Measurements from ENCODE around the gene CFAP251. TPM values are rescaled to one million over a fixed set of nuclear protein-coding genes. Genes with fewer than 3 reads are reported as not detected.

CFAP251 gene
- total and polyA plus RNA-seq, 2 of the 13 experiments (the other 11 are each of a cell fraction or from before 2014, with no cell fraction given): 0.30 to 0.42 TPM

GRCh38 chr12:121888478-121889273, 29.7 kb upstream of the CFAP251 start, which contains the start of gene PSMD9 (continued):
- TF ChIP-seq ZNF101 (CRISPR knock-in tag; IDR thresholded peaks at IDR 0.05; ENCODE audit: borderline replicate concordance, low read depth) (peak; percentile 95; the same call in 1 of the 2 replicates), ZNF615 (CRISPR knock-in tag; IDR thresholded peaks at IDR 0.05; ENCODE audit: borderline replicate concordance) (peak; percentile 42; the same call in 1 of the 2 replicates), GABPB1 (CRISPR knock-in tag; IDR thresholded peaks at IDR 0.05) (peak; percentile 99), ZNF18 (CRISPR knock-in tag; IDR thresholded peaks at IDR 0.05; ENCODE audit: insufficient replicate concordance) (peak; percentile 58), KLF11 (CRISPR knock-in tag; IDR thresholded peaks at IDR 0.05) (peak; percentile 80; the same call in 1 of the 2 replicates), ZNF333 (CRISPR knock-in tag; IDR thresholded peaks at IDR 0.05; ENCODE audit: borderline replicate concordance) (peak; percentile 91), MTA3 (CRISPR knock-in tag; IDR thresholded peaks at IDR 0.05) (no peak), ZBTB39 (CRISPR knock-in tag; IDR thresholded peaks at IDR 0.05) (peak; percentile 87; the same call in 1 of the 2 replicates), EEA1 (CRISPR knock-in tag; IDR thresholded peaks at IDR 0.05; ENCODE audit: borderline replicate concordance) (peak; percentile 82; the same call in 1 of the 2 replicates), ZNF607 (CRISPR knock-in tag; IDR thresholded peaks at IDR 0.05; ENCODE audit: borderline replicate concordance) (peak; percentile 98; the same call in 1 of the 2 replicates), MED13 (CRISPR knock-in tag; IDR thresholded peaks at IDR 0.05) (peak; percentile 59; the same call in 1 of the 2 replicates), NFIC (IDR thresholded peaks at IDR 0.05; ENCODE audit: low read length) (no peak), ZNF44 (CRISPR knock-in tag; IDR thresholded peaks at IDR 0.05) (peak; percentile 87; the same call in 1 of the 2 replicates), CHD4 (IDR thresholded peaks at IDR 0.05; ENCODE audit: borderline replicate concordance, low read length) (peak; percentile 16; the same call in 1 of the 2 replicates), FOSL2 (CRISPR knock-in tag; IDR thresholded peaks at IDR 0.05) (peak; percentile 95), ZSCAN9 (CRISPR knock-in tag; IDR thresholded peaks at IDR 0.05; ENCODE audit: borderline replicate concordance) (peak; percentile 72), ZNF331 (CRISPR knock-in tag; IDR thresholded peaks at IDR 0.05) (peak; percentile 82), ZNF232 (CRISPR knock-in tag; IDR thresholded peaks at IDR 0.05; ENCODE audit: borderline replicate concordance) (no peak; the same call in 1 of the 2 replicates), ZNF841 (CRISPR knock-in tag; IDR thresholded peaks at IDR 0.05; ENCODE audit: borderline replicate concordance) (0 out of 2 replicates have a peak, but pooled peaks have one; percentile 71), ZNF839 (CRISPR knock-in tag; IDR thresholded peaks at IDR 0.05; ENCODE audit: borderline replicate concordance) (0 out of 2 replicates have a peak, but pooled peaks have one; percentile 69), HMG20B (CRISPR knock-in tag; conservative IDR thresholded peaks at IDR 0.05) (peak; percentile 65), ZNF569 (CRISPR knock-in tag; IDR thresholded peaks at IDR 0.05; ENCODE audit: borderline replicate concordance) (0 out of 2 replicates have a peak, but pooled peaks have one; percentile 32), PRDM4 (CRISPR knock-in tag; IDR thresholded peaks at IDR 0.05; ENCODE audit: borderline replicate concordance) (no peak), SAP130 (CRISPR knock-in tag; IDR thresholded peaks at IDR 0.05; ENCODE audit: low read depth) (peak; percentile 99)
